Activated T-helper 17 cell treated with anti-CD3 and anti-CD28 coated beads, Interleukin-2, amount 50 U/mL, for 72 hours (primary cell): Measurements from ENCODE around the gene INPP4B. TPM values are rescaled to one million over a fixed set of nuclear protein-coding genes. Genes with fewer than 3 reads are reported as not detected.
A peak's percentile ranks its signal among the peaks of the same experiment; 100 is the strongest.

Source experiments
- ATAC-seq: fragments of 150-1000 bp; cut with Tn5 transposase; replicated peaks from 2 replicates; pipeline ENCODE4 v1.10.0; 2021; ENCODE audit warnings: mild to moderate bottlenecking, moderate library complexity
- H3K27ac Mint-ChIP-seq: one replicate; pipeline ENCODE4 v1.8.0; 2022; ENCODE audit warnings: mixed read lengths
- H3K27me3 Mint-ChIP-seq: one replicate; pipeline ENCODE4 v1.8.0; 2022; ENCODE audit warnings: mixed read lengths
- H3K36me3 Mint-ChIP-seq: one replicate; pipeline ENCODE4 v1.8.0; 2022; ENCODE audit warnings: low read depth, mild to moderate bottlenecking, mixed read lengths
- H3K4me1 Mint-ChIP-seq: one replicate; pipeline ENCODE4 v1.8.0; 2022; ENCODE audit warnings: mixed read lengths
- H3K4me3 Mint-ChIP-seq: one replicate; pipeline ENCODE4 v1.8.0; 2022; ENCODE audit warnings: mild to moderate bottlenecking, mixed read lengths
- H3K9me3 Mint-ChIP-seq: one replicate; pipeline ENCODE4 v1.8.0; 2022; ENCODE audit warnings: mixed read lengths
- total RNA-seq, 2 donors: library from RNA; stranded (reverse); gene quantifications; one replicate each; pipeline ENCODE4 v1.2.3, GENCODE V29; 2022

Gene INPP4B
- total RNA-seq, 2 donors from 2014 or later, result 53.9 to 65.0 TPM

DNA sequence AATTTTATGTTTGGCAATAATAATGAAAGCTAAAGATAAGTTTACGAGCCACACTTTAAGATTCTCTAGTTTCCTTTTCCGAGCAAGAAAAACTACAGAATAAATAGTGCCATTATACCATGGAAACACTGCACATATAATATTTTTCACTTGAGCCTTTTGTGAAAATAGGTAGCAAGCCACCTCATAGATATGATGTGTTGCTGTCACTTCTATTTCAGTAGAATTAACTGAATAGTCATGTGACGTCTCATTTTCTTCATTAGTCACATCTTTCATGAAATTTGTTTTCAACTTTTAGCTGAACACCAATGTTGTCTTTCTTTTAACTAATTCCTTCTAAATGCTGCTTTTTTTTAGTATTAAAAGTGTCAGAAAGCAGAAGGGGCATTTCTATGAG lies 574.3 kb downstream of the INPP4B start:
- Mint-ChIP-seq H3K27me3 (no peaks in the 10 kb centered on the region), H3K36me3 (peaks cover 63% of the 10 kb centered on the region), H3K27ac (no peak overlapping the region), H3K4me3 (no peak overlapping the region), H3K9me3 (no peaks in the 10 kb centered on the region), H3K4me1 (peaks cover 34% of the 10 kb centered on the region)
- ATAC-seq, result no peak

- H3K9me3 Mint-ChIP-seq, result no peaks in the 10 kb centered on the region
- H3K36me3 Mint-ChIP-seq, result peaks cover 96% of the 10 kb centered on the region
- no peak overlapping the region for H3K4me3 Mint-ChIP-seq
- no peaks in the 10 kb centered on the region for H3K27me3 Mint-ChIP-seq
- no peak overlapping the region for H3K27ac Mint-ChIP-seq
- peaks cover 52% of the 10 kb centered on the region for H3K4me1 Mint-ChIP-seq
- ATAC-seq, result no peak
Observed at GRCh38 chr4:142267101-142267500, 579.0 kb downstream of the INPP4B start.

- Mint-ChIP-seq H3K4me3 (peak overlapping the region; percentile 76), H3K9me3 (no peaks in the 10 kb centered on the region), H3K36me3 (peaks cover 100% of the 10 kb centered on the region), H3K4me1 (peaks cover 54% of the 10 kb centered on the region), H3K27ac (peak overlapping the region; percentile 94), H3K27me3 (no peaks in the 10 kb centered on the region)
- ATAC-seq, result peak; percentile 13
Observed at GRCh38 chr4:142265946-142266345, 580.2 kb downstream of the INPP4B start.

GRCh38 chr4:142265536-142265935 lies 580.6 kb downstream of the INPP4B start:
- Mint-ChIP-seq H3K27ac (peak overlapping the region; percentile 94), H3K4me3 (peak overlapping the region; percentile 76)
- peak; percentile 98 for ATAC-seq

DNA sequence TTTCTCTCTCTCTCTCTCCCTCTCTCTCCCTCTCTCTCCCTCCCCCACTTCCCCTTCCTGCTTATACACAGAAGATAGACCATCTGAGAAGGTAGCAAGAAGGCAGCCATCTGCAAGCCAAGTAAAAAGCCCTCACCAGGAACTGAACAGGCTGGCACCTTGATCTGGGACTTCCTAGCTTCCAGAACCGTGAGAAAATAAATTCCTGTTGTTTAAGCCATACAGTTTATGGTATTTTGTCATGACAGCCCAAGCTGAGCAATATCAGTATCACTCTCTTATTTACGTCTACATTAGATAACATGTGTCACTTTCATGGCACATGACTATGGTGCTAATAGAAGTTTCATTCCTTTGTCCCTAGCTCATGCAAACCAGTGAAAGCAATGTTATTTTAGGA lies 581.1 kb downstream of the INPP4B start:
- no peaks in the 10 kb centered on the region for H3K27me3 Mint-ChIP-seq
- ATAC-seq, result peak; percentile 62
- no peaks in the 10 kb centered on the region for H3K9me3 Mint-ChIP-seq
- peak overlapping the region; percentile 94 for H3K27ac Mint-ChIP-seq
- H3K4me3 Mint-ChIP-seq, result peak overlapping the region; percentile 76
- peaks cover 46% of the 10 kb centered on the region for H3K4me1 Mint-ChIP-seq
- peaks cover 100% of the 10 kb centered on the region for H3K36me3 Mint-ChIP-seq

More at GRCh38 chr4:142265536-142265935, 580.6 kb downstream of the INPP4B start:
- no peaks in the 10 kb centered on the region for H3K9me3 Mint-ChIP-seq
- peaks cover 100% of the 10 kb centered on the region for H3K36me3 Mint-ChIP-seq
- H3K4me1 Mint-ChIP-seq, result peaks cover 51% of the 10 kb centered on the region
- H3K27me3 Mint-ChIP-seq, result no peaks in the 10 kb centered on the region

DNA sequence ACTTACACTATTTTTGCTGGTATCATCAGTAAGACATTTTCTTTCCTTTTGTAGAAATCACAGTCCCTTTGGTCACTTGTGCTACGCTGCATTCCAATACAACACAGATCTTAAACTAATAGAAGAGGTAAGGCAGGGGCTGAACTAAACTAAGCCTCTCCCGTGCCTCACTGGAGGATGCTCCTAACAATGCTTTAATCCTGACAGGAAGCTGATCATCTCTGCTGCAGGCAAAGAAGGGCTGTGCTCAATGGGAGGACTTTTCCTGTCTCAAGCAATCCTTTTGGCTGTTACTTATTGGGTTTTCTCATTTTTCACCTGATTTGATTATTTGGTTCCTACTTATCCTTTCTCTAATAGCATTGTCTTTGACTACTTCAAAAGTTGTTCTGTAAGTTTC lies 583.1 kb downstream of the INPP4B start:
- Mint-ChIP-seq H3K36me3 (peaks cover 100% of the 10 kb centered on the region), H3K27ac (peak overlapping the region; percentile 94), H3K4me1 (peaks cover 42% of the 10 kb centered on the region), H3K9me3 (no peaks in the 10 kb centered on the region), H3K4me3 (no peak overlapping the region), H3K27me3 (no peaks in the 10 kb centered on the region)
- ATAC-seq, result no peak

DNA sequence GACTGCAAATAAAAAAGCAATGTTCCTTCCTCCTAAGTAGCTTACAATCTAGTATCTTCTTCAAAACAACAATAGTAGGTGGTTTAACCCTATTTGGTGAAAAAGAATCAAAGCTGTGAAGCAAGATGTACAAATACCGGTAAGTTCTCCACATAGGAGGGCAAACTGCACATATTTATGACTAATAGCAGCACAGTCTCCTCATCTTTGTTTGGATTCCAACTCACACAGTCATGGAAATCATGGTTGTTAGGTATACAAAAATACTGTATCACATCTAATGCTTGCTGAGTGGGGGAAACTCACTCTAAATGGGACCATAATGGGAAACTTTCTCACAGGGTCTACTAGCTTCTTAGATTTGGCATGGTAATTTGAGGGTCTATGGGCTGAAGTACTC lies 597.2 kb downstream of the INPP4B start:
- no peaks in the 10 kb centered on the region for H3K27me3 Mint-ChIP-seq
- H3K27ac Mint-ChIP-seq, result no peak overlapping the region
- H3K4me3 Mint-ChIP-seq, result no peak overlapping the region
- H3K36me3 Mint-ChIP-seq, result peaks cover 80% of the 10 kb centered on the region
- no peak for ATAC-seq
- peaks cover 7% of the 10 kb centered on the region for H3K9me3 Mint-ChIP-seq
- peaks cover 23% of the 10 kb centered on the region for H3K4me1 Mint-ChIP-seq

DNA sequence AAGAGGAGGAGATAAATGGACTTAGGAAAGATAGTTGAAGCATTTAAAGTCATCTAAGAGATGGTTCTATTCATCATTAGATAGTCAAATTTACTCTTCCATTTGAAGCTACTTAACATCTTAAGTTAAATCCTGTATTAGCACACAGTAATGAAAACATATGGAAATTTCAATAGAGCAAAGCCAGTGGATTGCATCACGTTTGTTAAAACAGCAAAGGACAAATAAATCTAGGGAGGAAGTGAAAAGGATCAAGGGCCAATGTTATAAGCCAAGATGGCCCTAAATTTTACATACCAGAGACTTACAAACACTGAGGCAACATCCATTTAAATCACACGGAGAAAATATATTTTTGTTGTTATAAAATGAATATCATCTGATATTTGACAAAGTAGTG lies 602.8 kb downstream of the INPP4B start:
- Mint-ChIP-seq H3K4me1 (peaks cover 48% of the 10 kb centered on the region), H3K9me3 (peaks cover 7% of the 10 kb centered on the region), H3K36me3 (peaks cover 67% of the 10 kb centered on the region), H3K4me3 (no peak overlapping the region), H3K27me3 (no peaks in the 10 kb centered on the region), H3K27ac (peak overlapping the region; percentile 31)
- ATAC-seq, result no peak

DNA sequence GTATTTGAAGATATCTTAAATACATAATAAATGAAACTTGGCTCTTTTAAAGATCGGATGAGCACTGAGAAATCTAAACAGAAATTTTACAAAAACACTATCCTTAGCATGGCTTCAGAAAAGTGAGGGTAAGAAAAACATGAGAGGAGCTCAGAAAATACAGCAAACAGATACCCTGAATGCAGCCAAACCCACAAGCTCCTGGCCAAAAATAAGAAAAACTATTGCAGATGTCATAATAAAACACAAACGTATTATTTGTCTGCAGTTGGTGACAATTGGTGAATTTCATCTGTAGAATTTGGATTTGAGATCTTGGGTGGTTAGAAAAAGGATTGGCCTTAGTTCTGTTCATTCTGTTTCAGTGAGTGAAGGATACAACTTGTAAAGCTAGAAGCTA lies 603.9 kb downstream of the INPP4B start:
- H3K9me3 Mint-ChIP-seq, result peaks cover 5% of the 10 kb centered on the region
- H3K27ac Mint-ChIP-seq, result peak overlapping the region; percentile 31

GRCh38 chr4:142238589-142238988 lies 607.5 kb downstream of the INPP4B start:
- Mint-ChIP-seq H3K4me1 (peaks cover 25% of the 10 kb centered on the region), H3K4me3 (no peak overlapping the region), H3K36me3 (peaks cover 66% of the 10 kb centered on the region), H3K9me3 (no peaks in the 10 kb centered on the region), H3K27me3 (no peaks in the 10 kb centered on the region), H3K27ac (peak overlapping the region; percentile 79)
- peak; percentile 18 for ATAC-seq

More for the DNA sequence above, 603.9 kb downstream of the INPP4B start:
- H3K36me3 Mint-ChIP-seq, result peaks cover 62% of the 10 kb centered on the region
- H3K27me3 Mint-ChIP-seq, result no peaks in the 10 kb centered on the region
- H3K4me1 Mint-ChIP-seq, result peaks cover 39% of the 10 kb centered on the region
- H3K4me3 Mint-ChIP-seq, result no peak overlapping the region
- no peak for ATAC-seq

GRCh38 chr4:142236268-142236667 lies 609.8 kb downstream of the INPP4B start:
- H3K27me3 Mint-ChIP-seq, result no peaks in the 10 kb centered on the region
- peak overlapping the region; percentile 22 for H3K27ac Mint-ChIP-seq
- H3K4me3 Mint-ChIP-seq, result no peak overlapping the region
- H3K36me3 Mint-ChIP-seq, result peaks cover 76% of the 10 kb centered on the region
- no peaks in the 10 kb centered on the region for H3K9me3 Mint-ChIP-seq
- ATAC-seq, result no peak
- peaks cover 22% of the 10 kb centered on the region for H3K4me1 Mint-ChIP-seq

DNA sequence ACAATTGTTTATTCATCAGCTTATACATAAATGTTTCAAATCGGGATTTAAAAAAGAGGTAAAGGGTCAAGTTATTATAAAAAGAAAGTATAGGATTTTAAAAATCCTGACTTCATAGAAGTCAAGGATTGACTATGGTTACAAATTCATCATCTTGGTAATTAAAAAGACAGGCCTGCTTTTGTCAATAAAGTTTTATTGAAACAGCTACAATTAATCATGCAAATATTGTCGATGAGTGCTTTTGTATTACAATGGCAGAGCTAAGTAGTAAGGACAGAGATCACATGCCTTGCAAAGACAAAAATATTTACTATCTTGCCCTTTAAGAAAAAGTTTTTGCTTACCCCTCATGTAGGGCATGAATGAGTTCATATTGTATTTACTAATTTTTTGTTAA lies 614.3 kb downstream of the INPP4B start:
- no peak for ATAC-seq
- no peaks in the 10 kb centered on the region for H3K9me3 Mint-ChIP-seq
- no peak overlapping the region for H3K27ac Mint-ChIP-seq
- peaks cover 80% of the 10 kb centered on the region for H3K36me3 Mint-ChIP-seq
- H3K27me3 Mint-ChIP-seq, result no peaks in the 10 kb centered on the region
- H3K4me1 Mint-ChIP-seq, result peaks cover 22% of the 10 kb centered on the region
- no peak overlapping the region for H3K4me3 Mint-ChIP-seq

GRCh38 chr4:142230991-142231390 lies 615.1 kb downstream of the INPP4B start:
- Mint-ChIP-seq H3K36me3 (peaks cover 80% of the 10 kb centered on the region), H3K4me1 (peaks cover 24% of the 10 kb centered on the region), H3K4me3 (no peak overlapping the region), H3K9me3 (no peaks in the 10 kb centered on the region), H3K27me3 (no peaks in the 10 kb centered on the region), H3K27ac (no peak overlapping the region)
- no peak for ATAC-seq

DNA sequence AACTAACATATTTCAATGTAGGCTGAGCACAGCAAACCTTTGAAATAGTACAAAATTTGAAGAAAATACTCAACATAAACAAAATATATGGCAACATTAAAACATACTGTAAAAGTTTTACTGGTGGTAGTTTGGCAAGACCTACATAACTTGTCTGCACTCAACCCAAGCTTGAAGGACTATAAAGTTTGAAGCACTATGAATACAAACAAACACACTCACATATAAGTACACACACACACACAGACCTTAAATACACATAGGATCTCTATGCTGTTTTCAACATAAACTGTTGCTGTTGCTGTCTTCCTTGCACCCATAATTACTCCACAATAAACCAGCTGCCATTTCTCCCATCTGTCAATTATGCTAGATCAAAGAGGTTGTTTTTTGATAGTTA lies 620.1 kb downstream of the INPP4B start:
- Mint-ChIP-seq H3K27me3 (no peaks in the 10 kb centered on the region), H3K27ac (no peak overlapping the region), H3K36me3 (peaks cover 70% of the 10 kb centered on the region)

GRCh38 chr4:142222127-142222526 lies 624.0 kb downstream of the INPP4B start:
- H3K36me3 Mint-ChIP-seq, result peaks cover 58% of the 10 kb centered on the region
- ATAC-seq, result peak; percentile 75
- peaks cover 11% of the 10 kb centered on the region for H3K4me1 Mint-ChIP-seq
- H3K27ac Mint-ChIP-seq, result peak overlapping the region; percentile 57
- H3K9me3 Mint-ChIP-seq, result no peaks in the 10 kb centered on the region
- H3K4me3 Mint-ChIP-seq, result no peak overlapping the region
- no peaks in the 10 kb centered on the region for H3K27me3 Mint-ChIP-seq

More for the DNA sequence above, 620.1 kb downstream of the INPP4B start:
- no peak overlapping the region for H3K4me3 Mint-ChIP-seq
- no peak for ATAC-seq
- peaks cover 12% of the 10 kb centered on the region for H3K4me1 Mint-ChIP-seq
- H3K9me3 Mint-ChIP-seq, result no peaks in the 10 kb centered on the region

- no peaks in the 10 kb centered on the region for H3K9me3 Mint-ChIP-seq
- ATAC-seq, result no peak
- no peaks in the 10 kb centered on the region for H3K27me3 Mint-ChIP-seq
- H3K36me3 Mint-ChIP-seq, result peaks cover 63% of the 10 kb centered on the region
- peaks cover 17% of the 10 kb centered on the region for H3K4me1 Mint-ChIP-seq
- no peak overlapping the region for H3K4me3 Mint-ChIP-seq
- no peak overlapping the region for H3K27ac Mint-ChIP-seq
Observed at GRCh38 chr4:142218726-142219125, 627.4 kb downstream of the INPP4B start.
